DND-41 (cell line): ENCODE data around the gene NID2.
A peak's percentile ranks its signal among the peaks of the same experiment; 100 is the strongest.

ENCODE experiments used
- EZH2 ChIP-seq: IDR thresholded peaks from 3 replicates; pipeline ENCODE4 v1.6.1; 2012; ENCODE audit warnings: borderline replicate concordance, low read depth, mild to moderate bottlenecking, moderate library complexity, low read length, inconsistent platforms; ENCODE audit not compliant: severe bottlenecking
- TF ChIP-seq, protein P1 (sequence below): IDR thresholded peaks from 2 replicates; pipeline ENCODE4 v1.5.1; 2012; ENCODE audit warnings: borderline replicate concordance, low read length, moderate library complexity, mild to moderate bottlenecking; ENCODE audit not compliant: poor library complexity, severe bottlenecking; ENCODE audit errors: extremely low read depth

GRCh38 chr14:52043690-52044089, 25.2 kb downstream of the NID2 start:
- TF ChIP-seq EZH2 = no peak
- TF ChIP-seq, protein P1, sequence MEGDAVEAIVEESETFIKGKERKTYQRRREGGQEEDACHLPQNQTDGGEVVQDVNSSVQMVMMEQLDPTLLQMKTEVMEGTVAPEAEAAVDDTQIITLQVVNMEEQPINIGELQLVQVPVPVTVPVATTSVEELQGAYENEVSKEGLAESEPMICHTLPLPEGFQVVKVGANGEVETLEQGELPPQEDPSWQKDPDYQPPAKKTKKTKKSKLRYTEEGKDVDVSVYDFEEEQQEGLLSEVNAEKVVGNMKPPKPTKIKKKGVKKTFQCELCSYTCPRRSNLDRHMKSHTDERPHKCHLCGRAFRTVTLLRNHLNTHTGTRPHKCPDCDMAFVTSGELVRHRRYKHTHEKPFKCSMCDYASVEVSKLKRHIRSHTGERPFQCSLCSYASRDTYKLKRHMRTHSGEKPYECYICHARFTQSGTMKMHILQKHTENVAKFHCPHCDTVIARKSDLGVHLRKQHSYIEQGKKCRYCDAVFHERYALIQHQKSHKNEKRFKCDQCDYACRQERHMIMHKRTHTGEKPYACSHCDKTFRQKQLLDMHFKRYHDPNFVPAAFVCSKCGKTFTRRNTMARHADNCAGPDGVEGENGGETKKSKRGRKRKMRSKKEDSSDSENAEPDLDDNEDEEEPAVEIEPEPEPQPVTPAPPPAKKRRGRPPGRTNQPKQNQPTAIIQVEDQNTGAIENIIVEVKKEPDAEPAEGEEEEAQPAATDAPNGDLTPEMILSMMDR = peak; percentile 58
